K562 (cell line): ENCODE data around the gene SLC41A3. TPM values are rescaled to one million over a fixed set of nuclear protein-coding genes. Genes with fewer than 3 reads are reported as not detected.

Source experiments
- ATAC-seq: fragments of 200-7000 bp; cut with Tn5 transposase; 3 replicates; pipeline ENCODE4 v1.9.1; 2020; ENCODE audit warnings: moderate library complexity
- BruUV-seq: library from RNA; stranded (reverse); fragments of 400-500 nt; replicated peaks from 2 replicates; lab custom pipeline; 2021; lab: Mats Ljungman, UMichigan
- CTCF ChIA-PET: fragments of 300-600 bp; formaldehyde crosslinking; extraction: SDS; loops from one replicate; lab custom pipeline; 2021; ENCODE audit warnings: low intra/inter-chr PET ratio; lab: Yijun Ruan, JAX
- POLR2A ChIA-PET: fragments of 300-600, 350-650 bp; sonication (Branson Sonifier 250); formaldehyde crosslinking; extraction: SDS; loops from one replicate; lab custom pipeline; 2021; ENCODE audit warnings: antibody characterized with exemption, inconsistent platforms; lab: Yijun Ruan, JAX
- DNase-seq, 4 experiments: peaks; one replicate each; pipeline versions ENCODE4 v3.0.0 to v3.0.0-alpha.2; 2011 to 2018; ENCODE audit warnings: low spot score in 3 of 4, mixed read lengths in 3 of 4; ENCODE audit errors: extremely low read depth in 1 of 4
- FAIRE-seq: peaks from 2 replicates; lab custom pipeline; 2011; peaks lifted over from hg19 to GRCh38; lab: Jason Lieb, UNC
- H2AFZ ChIP-seq: 2 replicates; pipeline ENCODE4 v1.6.0; 2011; ENCODE audit warnings: low read depth, low read length, control low read depth, inconsistent platforms
- H3K27ac ChIP-seq: fragments of 200-600 bp; 3 replicates; pipeline ENCODE4 v1.8.0; 2011; ENCODE audit warnings: low read depth, mild to moderate bottlenecking, control low read depth, inconsistent platforms, low read length, moderate library complexity, mixed read lengths; ENCODE audit errors: extremely low read depth
- H3K27me3 ChIP-seq, 2 experiments: fragments of 300-600 bp in 1 of 2; 2 replicates in 1 of 2; 3 replicates in 1 of 2; pipeline versions ENCODE4 v1.6.0 to v1.8.0; 2011; ENCODE audit warnings: inconsistent platforms in 2 of 2, low read length in 2 of 2, mild to moderate bottlenecking in 1 of 2, mixed read lengths in 1 of 2, moderate library complexity in 1 of 2; ENCODE audit not compliant: control insufficient read depth in 2 of 2, insufficient read depth in 2 of 2
- H3K36me3 ChIP-seq: fragments of 300-600 bp; 3 replicates; pipeline ENCODE4 v1.8.0; 2011; ENCODE audit warnings: mild to moderate bottlenecking, low read length, inconsistent platforms; ENCODE audit not compliant: control insufficient read depth, insufficient read depth
- H3K4me1 ChIP-seq, 2 experiments: fragments of 200-600 bp in 1 of 2; replicated peaks in 1 of 2; 2 replicates in 1 of 2; 3 replicates in 1 of 2; pipeline versions ENCODE4 v1.5.1 to v1.8.0; 2011; ENCODE audit warnings: inconsistent platforms in 2 of 2, low read length in 2 of 2, mild to moderate bottlenecking in 1 of 2, mixed read lengths in 1 of 2, moderate library complexity in 1 of 2; ENCODE audit not compliant: control insufficient read depth in 2 of 2, insufficient read depth in 2 of 2
- H3K4me2 ChIP-seq: 2 replicates; pipeline ENCODE4 v1.6.1; 2011; ENCODE audit warnings: low read length, control low read depth, inconsistent platforms, mixed read lengths; ENCODE audit not compliant: insufficient read depth
- H3K4me3 ChIP-seq: fragments of 200-600 bp; sonication (generic), shearing (Covaris generic); 2 replicates; pipeline ENCODE4 v1.5.1; 2016; ENCODE audit warnings: control low read depth, inconsistent platforms
- H3K79me2 ChIP-seq: fragments of 200-600 bp; 3 replicates; pipeline ENCODE4 v1.8.0; 2011; ENCODE audit warnings: low read length, inconsistent platforms; ENCODE audit not compliant: control insufficient read depth, insufficient read depth
- H3K9ac ChIP-seq, 2 experiments: 2 replicates each; pipeline versions ENCODE4 v1.6.0 to v1.6.1; 2011; ENCODE audit warnings: low read depth in 2 of 2, low read length in 2 of 2, control low read depth in 1 of 2, inconsistent platforms in 1 of 2, mild to moderate bottlenecking in 1 of 2, mixed read lengths in 1 of 2; ENCODE audit not compliant: insufficient read depth in 1 of 2
- H3K9me1 ChIP-seq: one replicate; pipeline ENCODE4 v1.6.0; 2011; ENCODE audit warnings: inconsistent platforms, mild to moderate bottlenecking, low read length, moderate library complexity; ENCODE audit not compliant: control insufficient read depth, insufficient read depth
- H3K9me3 ChIP-seq: replicated peaks from 2 replicates; pipeline ENCODE4 v1.5.1; 2011; ENCODE audit warnings: low read depth, low read length, inconsistent platforms; ENCODE audit not compliant: control insufficient read depth, insufficient read depth
- H4K20me1 ChIP-seq: replicated peaks from 2 replicates; pipeline ENCODE4 v1.6.1; 2011; ENCODE audit warnings: low read length, inconsistent platforms, mixed read lengths; ENCODE audit not compliant: control insufficient read depth, insufficient read depth
- CBFA2T2 ChIP-seq: fragments of 450-650 bp; conservative IDR thresholded peaks from 2 replicates; pipeline ENCODE4 v1.6.1; 2017; ENCODE audit warnings: mild to moderate bottlenecking
- CBFA2T3 ChIP-seq: fragments of 450-650 bp; IDR thresholded peaks from 2 replicates; pipeline ENCODE4 v1.6.1; 2017
- CREM ChIP-seq: IDR thresholded peaks from 2 replicates; pipeline ENCODE4 v1.6.1; 2014; ENCODE audit warnings: antibody characterized with exemption, low read depth
- EGR1 ChIP-seq: fragments of 450-650 bp; conservative IDR thresholded peaks from 2 replicates; pipeline ENCODE4 v1.6.1; 2017; ENCODE audit warnings: mild to moderate bottlenecking
- NFATC3 ChIP-seq: fragments of 450-650 bp; IDR thresholded peaks from 2 replicates; pipeline ENCODE4 v1.6.1; 2017; ENCODE audit warnings: mild to moderate bottlenecking
- RBM17 ChIP-seq: fragments of 200-400 bp; formaldehyde crosslinking; IDR thresholded peaks from 2 replicates; pipeline ENCODE4 v1.6.1; 2017; ENCODE audit warnings: low read depth, mild to moderate bottlenecking, low read length, borderline replicate concordance
- RFX5 ChIP-seq: IDR thresholded peaks from 2 replicates; pipeline ENCODE4 v1.6.1; 2011; ENCODE audit warnings: low read depth, mild to moderate bottlenecking, improper control_type of control experiment, low read length
- U2AF2 ChIP-seq: fragments of 200-400 bp; formaldehyde crosslinking; optimal IDR thresholded peaks from 2 replicates; pipeline ENCODE3; 2017; ENCODE audit warnings: low read depth, mild to moderate bottlenecking, low read length
- WGBS: fragments of 100-300 bp; shearing (Covaris generic); methylation state at CpG from one replicate; pipeline ENCODE4 v1.1.6; 2016; ENCODE audit warnings: low coverage, mixed read lengths; ENCODE audit not compliant: insufficient coverage; ENCODE audit errors: missing lambda C conversion rate; 5-methylcytosine and 5-hydroxymethylcytosine counted together
- in situ Hi-C: fragments of 300-500 bp; cut with MboI; formaldehyde crosslinking; loops from 4 replicates; pipeline ENCODE4 v1.15.0; 2018; ENCODE audit warnings: inconsistent platforms, mixed read lengths
- intact Hi-C: fragments of 100-400 bp; cut with micrococcal nuclease; formaldehyde crosslinking; loops from 2 replicates; pipeline ENCODE4 v1.14.2; 2022
- polyA plus RNA-seq, 8 experiments: library from polyadenylated mRNA; depleted of rRNA in 4 of 8; stranded (reverse) in 5 of 8; unstranded in 3 of 8; fragments of >200 nt; fragmentation: Nextera tagmentation in 2 of 8; fragmentation: Illumina TruSeq in 1 of 8; extraction: Ambion mirVana in 2 of 8; extraction: Trizol in 1 of 8; gene quantifications; 2 replicates each; pipeline versions ENCODE4 v1.2.1 to v1.2.3, GENCODE V29; 2011 to 2014; ENCODE audit warnings: inconsistent platforms in 1 of 8, missing spikeins in 1 of 8
- total RNA-seq, 7 experiments: library from RNA; depleted of rRNA in 6 of 7; stranded (reverse); fragments of >200 nt in 6 of 7; fragmentation: Illumina TruSeq in 2 of 7; extraction: Trizol in 2 of 7; gene quantifications; 2 replicates each; pipeline versions ENCODE4 v1.2.1 to v1.2.3, GENCODE V29; 2011 to 2021; ENCODE audit warnings: low replicate concordance in 1 of 7
- TF ChIP-seq, protein P1 (sequence below): fragments of 450-650 bp; formaldehyde crosslinking; IDR thresholded peaks from 2 replicates; pipeline ENCODE4 v1.4.0; 2022; ENCODE audit warnings: missing genetic modification characterization

Gene SLC41A3
- total and polyA plus RNA-seq, 9 of the 15 experiments (the other 6 are each of a cell fraction or from before 2014, with no cell fraction given), result 4.1 to 20.7 (median 11.2) TPM

DNA sequence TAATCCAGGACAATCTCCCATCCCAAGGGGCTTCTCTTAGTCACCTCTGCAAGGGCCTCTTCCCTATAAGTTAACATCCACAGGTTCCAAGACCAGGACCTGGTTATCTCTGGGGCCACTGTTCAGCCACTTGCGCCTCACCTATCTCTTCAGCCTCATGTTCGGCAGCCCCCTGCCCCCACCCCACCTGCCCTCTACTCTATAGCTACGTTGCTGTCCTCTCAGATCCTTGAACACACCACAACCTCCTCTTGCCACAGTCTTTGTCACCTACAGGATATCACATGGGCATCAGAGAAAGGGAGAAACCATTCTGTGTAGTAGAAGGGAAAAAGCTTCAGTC lies 33.9 kb downstream of the SLC41A3 start:
- peaks cover 0 to 4% of the 10 kb centered on the region in 2 experiments; a peak in 3 of 5 replicates for H3K4me1 ChIP-seq
- DNase-seq, result peak in 1 of 4 experiments; percentile 14
- no peak for FAIRE-seq
- no peak overlapping the region for H3K27ac ChIP-seq
- H2AFZ ChIP-seq, result no peak overlapping the region
- no peaks in the 10 kb centered on the region for H3K27me3 ChIP-seq
- no peak for TF ChIP-seq EGR1
- TF ChIP-seq U2AF2, result no peak
- TF ChIP-seq CBFA2T2, result peak; percentile 43; the same call in 1 of the 2 replicates
- no peak for TF ChIP-seq RBM17
- TF ChIP-seq CREM, result no peak
- TF ChIP-seq NFATC3, result no peak
- TF ChIP-seq, protein P1, sequence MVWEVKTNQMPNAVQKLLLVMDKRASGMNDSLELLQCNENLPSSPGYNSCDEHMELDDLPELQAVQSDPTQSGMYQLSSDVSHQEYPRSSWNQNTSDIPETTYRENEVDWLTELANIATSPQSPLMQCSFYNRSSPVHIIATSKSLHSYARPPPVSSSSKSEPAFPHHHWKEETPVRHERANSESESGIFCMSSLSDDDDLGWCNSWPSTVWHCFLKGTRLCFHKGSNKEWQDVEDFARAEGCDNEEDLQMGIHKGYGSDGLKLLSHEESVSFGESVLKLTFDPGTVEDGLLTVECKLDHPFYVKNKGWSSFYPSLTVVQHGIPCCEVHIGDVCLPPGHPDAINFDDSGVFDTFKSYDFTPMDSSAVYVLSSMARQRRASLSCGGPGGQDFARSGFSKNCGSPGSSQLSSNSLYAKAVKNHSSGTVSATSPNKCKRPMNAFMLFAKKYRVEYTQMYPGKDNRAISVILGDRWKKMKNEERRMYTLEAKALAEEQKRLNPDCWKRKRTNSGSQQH (CRISPR knock-in tag), result no peak
- TF ChIP-seq RFX5, result no peak
- TF ChIP-seq CBFA2T3, result peak; percentile 65
- no peaks in the 10 kb centered on the region for H3K36me3 ChIP-seq
- WGBS, result no CpG with 5 or more reads among the region's 3 CpGs
- intact Hi-C loops (no loop called here), in situ Hi-C loops (no loop called here)
- no peaks in the 10 kb centered on the region for H3K9me3 ChIP-seq
- no peaks in the 10 kb centered on the region for H3K9me1 ChIP-seq
- ATAC-seq, result no peak; the same call in 2 of the 3 replicates
- H3K79me2 ChIP-seq, result no peaks in the 10 kb centered on the region
- H3K4me2 ChIP-seq, result no peak overlapping the region
- H3K9ac ChIP-seq, result no peak overlapping the region
- BruUV-seq, result no TSS peak
- POLR2A ChIA-PET, result interaction anchor here (0.7 kb wide), 1 partner anchor 40 kb away, joined by 5 read pairs; no protein-coding TSS in a partner anchor
- H3K4me3 ChIP-seq, result no peak overlapping the region
- H4K20me1 ChIP-seq, result no peaks in the 10 kb centered on the region
- CTCF ChIA-PET, result no interaction called here
